Uterus (tissue), 2 donors: ENCODE measurements around the gene ARSB.

Source experiments
- POLR2A ChIP-seq, 2 donors: fragments of 450-650 bp; IDR thresholded peaks; one replicate each; pipeline ENCODE4 v1.6.1; 2016; ENCODE audit warnings: antibody characterized with exemption in 2 of 2, mild to moderate bottlenecking in 1 of 2, moderate library complexity in 1 of 2
- TF ChIP-seq, protein P1 (sequence below), 4 experiments: fragments of 200-600 bp in 2 of 4; fragments of 450-650 bp in 2 of 4; sonication (generic) in 2 of 4; IDR thresholded peaks; one replicate each; pipeline ENCODE4 v1.5.1; 2016 to 2019; ENCODE audit warnings: antibody characterized with exemption in 4 of 4, mild to moderate bottlenecking in 2 of 4, moderate library complexity in 1 of 4

DNA sequence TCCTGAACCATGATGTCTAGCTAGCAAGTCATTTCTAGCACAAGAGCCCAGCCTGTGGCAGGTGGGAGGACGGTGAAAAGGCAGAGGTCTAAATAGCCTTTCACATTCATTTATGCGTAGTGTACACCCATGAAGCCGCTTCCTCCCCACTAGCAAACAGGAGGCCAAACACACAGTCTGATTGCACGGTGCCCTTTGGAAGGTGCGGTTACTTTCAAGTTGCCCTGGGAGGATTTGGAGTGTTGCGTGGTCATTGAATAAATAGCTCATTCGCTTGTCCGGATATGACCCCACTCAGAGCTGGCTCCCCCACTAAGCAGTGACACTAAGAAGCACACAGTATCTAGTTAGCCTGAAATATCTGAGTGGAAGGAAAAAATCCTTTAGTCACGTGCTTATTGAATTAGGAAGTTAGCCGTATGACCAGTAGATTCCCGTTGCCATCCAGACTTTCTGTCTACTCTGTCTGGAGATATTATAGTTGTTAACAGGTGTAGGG lies 664 bp upstream of the ARSB start:
- no peak for TF ChIP-seq POLR2A (IDR thresholded peaks at IDR 0.05)
- TF ChIP-seq, protein P1, sequence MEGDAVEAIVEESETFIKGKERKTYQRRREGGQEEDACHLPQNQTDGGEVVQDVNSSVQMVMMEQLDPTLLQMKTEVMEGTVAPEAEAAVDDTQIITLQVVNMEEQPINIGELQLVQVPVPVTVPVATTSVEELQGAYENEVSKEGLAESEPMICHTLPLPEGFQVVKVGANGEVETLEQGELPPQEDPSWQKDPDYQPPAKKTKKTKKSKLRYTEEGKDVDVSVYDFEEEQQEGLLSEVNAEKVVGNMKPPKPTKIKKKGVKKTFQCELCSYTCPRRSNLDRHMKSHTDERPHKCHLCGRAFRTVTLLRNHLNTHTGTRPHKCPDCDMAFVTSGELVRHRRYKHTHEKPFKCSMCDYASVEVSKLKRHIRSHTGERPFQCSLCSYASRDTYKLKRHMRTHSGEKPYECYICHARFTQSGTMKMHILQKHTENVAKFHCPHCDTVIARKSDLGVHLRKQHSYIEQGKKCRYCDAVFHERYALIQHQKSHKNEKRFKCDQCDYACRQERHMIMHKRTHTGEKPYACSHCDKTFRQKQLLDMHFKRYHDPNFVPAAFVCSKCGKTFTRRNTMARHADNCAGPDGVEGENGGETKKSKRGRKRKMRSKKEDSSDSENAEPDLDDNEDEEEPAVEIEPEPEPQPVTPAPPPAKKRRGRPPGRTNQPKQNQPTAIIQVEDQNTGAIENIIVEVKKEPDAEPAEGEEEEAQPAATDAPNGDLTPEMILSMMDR (IDR thresholded peaks at IDR 0.05), result no peak
